Breast epithelium (tissue), 4 donors: ENCODE measurements around the gene MYD88. TPM values are rescaled to one million over a fixed set of nuclear protein-coding genes. Genes with fewer than 3 reads are reported as not detected.

Source experiments
- DNase-seq, 2 donors: peaks; one replicate each; pipeline ENCODE4 v3.0.0-alpha.2; 2019; ENCODE audit warnings: low spot score in 2 of 2
- H3K27ac ChIP-seq, 2 donors: fragments of 200-600 bp; sonication (generic) in 1 of 2; one replicate each; pipeline ENCODE4 v1.5.1; 2016 to 2019; ENCODE audit warnings: mild to moderate bottlenecking in 1 of 2
- H3K27me3 ChIP-seq, 2 donors: fragments of 200-600 bp; sonication (generic) in 1 of 2; one replicate each; pipeline versions ENCODE4 v1.5.1 to v1.6.0; 2017 to 2019; ENCODE audit warnings: control low read depth in 1 of 2, mild to moderate bottlenecking in 1 of 2
- H3K36me3 ChIP-seq: fragments of 200-600 bp; one replicate; pipeline ENCODE4 v1.5.1; 2019
- H3K4me1 ChIP-seq, 2 donors: fragments of 200-600 bp; sonication (generic); one replicate each; pipeline ENCODE4 v1.5.1; 2016 to 2019; ENCODE audit warnings: control low read depth in 1 of 2
- H3K4me3 ChIP-seq, 3 donors: fragments of 200-600 bp; sonication (generic); 1 replicate in 2 of 3; 2 replicates in 1 of 3; pipeline ENCODE4 v1.5.1; 2016 to 2019; ENCODE audit warnings: mild to moderate bottlenecking in 3 of 3, moderate library complexity in 2 of 3
- H3K9me3 ChIP-seq, 2 donors: fragments of 200-600 bp; sonication (generic) in 1 of 2; one replicate each; pipeline ENCODE4 v1.5.1; 2016 to 2019; ENCODE audit warnings: control low read depth in 1 of 2
- CTCF ChIP-seq, 3 donors: fragments of 450-650 bp; IDR thresholded peaks; one replicate each; pipeline ENCODE4 v1.5.1; 2016 to 2017; ENCODE audit warnings: antibody characterized with exemption in 3 of 3, mild to moderate bottlenecking in 3 of 3, moderate library complexity in 3 of 3
- POLR2A ChIP-seq: fragments of 450-650 bp; IDR thresholded peaks from one replicate; pipeline ENCODE4 v1.6.1; 2016; ENCODE audit warnings: antibody characterized with exemption, mild to moderate bottlenecking, moderate library complexity
- POLR2AphosphoS5 ChIP-seq, 3 donors: sonication (generic); formaldehyde crosslinking; IDR thresholded peaks; one replicate each; pipeline ENCODE4 v1.6.1; 2017; ENCODE audit warnings: antibody characterized with exemption in 3 of 3
- intact Hi-C: fragments of 100-400 bp; cut with DNase I; formaldehyde crosslinking; loops from one replicate; pipeline ENCODE4 v1.15.1; 2023; ENCODE audit warnings: low total_unique reads
- total RNA-seq, 3 donors: library from RNA; depleted of rRNA; stranded (reverse); fragments of >200 nt; gene quantifications; one replicate each; pipeline ENCODE4 v1.1.0, GENCODE V29; 2016

MYD88 gene
- total RNA-seq, 3 donors from 2014 or later, result 33.4 to 36.0 (median 35.3) TPM

- intact Hi-C loops, result no loop called here
- Histone ChIP-seq H3K27me3 (no peaks in the 10 kb centered on the region), H3K36me3 (no peaks in the 10 kb centered on the region), H3K9me3 (no peaks in the 10 kb centered on the region), H3K4me3 (peak overlapping the region; percentile 73 to 98 (median 93)), H3K4me1 (peaks cover 0 to 4% of the 10 kb centered on the region in 2 donors), H3K27ac (peak overlapping the region; percentile 97 to 99)
- TF ChIP-seq POLR2AphosphoS5 (IDR thresholded peaks at IDR 0.05), result no peak
- no peak for TF ChIP-seq CTCF (IDR thresholded peaks at IDR 0.05)
- no peak for TF ChIP-seq POLR2A
- no peak for DNase-seq
Measured at GRCh38 chr3:38164643-38164951, 26.1 kb downstream of the MYD88 start.

- no peaks in the 10 kb centered on the region for H3K36me3 ChIP-seq
- intact Hi-C loops, result no loop called here
- no peaks in the 10 kb centered on the region for H3K27me3 ChIP-seq
- peak; percentile 98 to 99 for DNase-seq
- H3K27ac ChIP-seq, result peak within 1 kb of the TSS; percentile 97 to 99
- peaks cover 0 to 4% of the 10 kb centered on the region in 2 donors for H3K4me1 ChIP-seq
- TF ChIP-seq POLR2AphosphoS5 (IDR thresholded peaks at IDR 0.05), result peak; percentile 83 to 99 (median 93)
- TF ChIP-seq CTCF (IDR thresholded peaks at IDR 0.05), result no peak
- peak; percentile 82 for TF ChIP-seq POLR2A
- no peaks in the 10 kb centered on the region for H3K9me3 ChIP-seq
- peak within 1 kb of the TSS; percentile 73 to 98 (median 93) for H3K4me3 ChIP-seq
Measured at GRCh38 chr3:38164952-38165721, 26.7 kb downstream of the MYD88 start, which contains the start of gene OXSR1. OXSR1 (plus strand) TSS chr3:38165537; CDS start chr3:38165877, 340 bp downstream.

GRCh38 chr3:38165722-38166387, 27.4 kb downstream of the MYD88 start:
- Histone ChIP-seq H3K9me3 (no peaks in the 10 kb centered on the region), H3K36me3 (no peaks in the 10 kb centered on the region), H3K4me3 (peak overlapping the region; percentile 73 to 98 (median 93)), H3K27ac (peak overlapping the region; percentile 97 to 99), H3K27me3 (no peaks in the 10 kb centered on the region), H3K4me1 (peaks cover 0 to 4% of the 10 kb centered on the region in 2 donors)
- peak; percentile 51 to 67 for DNase-seq
- TF ChIP-seq POLR2AphosphoS5 (IDR thresholded peaks at IDR 0.05) (no peak), CTCF (IDR thresholded peaks at IDR 0.05) (no peak), POLR2A (no peak)
- intact Hi-C loops, result no loop called here

- no peaks in the 10 kb centered on the region for H3K9me3 ChIP-seq
- H3K4me1 ChIP-seq, result peaks cover 0 to 4% of the 10 kb centered on the region in 2 donors
- no peak for DNase-seq
- intact Hi-C loops, result no loop called here
- no peaks in the 10 kb centered on the region for H3K36me3 ChIP-seq
- no peak for TF ChIP-seq POLR2A
- no peak for TF ChIP-seq POLR2AphosphoS5 (IDR thresholded peaks at IDR 0.05)
- TF ChIP-seq CTCF (IDR thresholded peaks at IDR 0.05), result no peak
- H3K27me3 ChIP-seq, result no peaks in the 10 kb centered on the region
- no peak overlapping the region for H3K27ac ChIP-seq
- H3K4me3 ChIP-seq, result no peak overlapping the region
Measured at GRCh38 chr3:38167591-38167990, 29.1 kb downstream of the MYD88 start.
